WERI-Rb-1 (cell line): Measurements from ENCODE around the gene DHH.

ENCODE experiments used
- DNase-seq: peaks from one replicate; pipeline ENCODE4 v3.0.0-alpha.2; 2020
- H3K27ac ChIP-seq: fragments of 250-450 bp; sonication (Bioruptor Pico); 2 replicates; pipeline ENCODE4 v1.5.1; 2020; ENCODE audit warnings: mild to moderate bottlenecking, moderate library complexity
- H3K27me3 ChIP-seq: fragments of 250-450 bp; sonication (Bioruptor Pico); 2 replicates; pipeline ENCODE4 v1.5.1; 2021; ENCODE audit warnings: mild to moderate bottlenecking, low read depth, moderate library complexity; ENCODE audit not compliant: insufficient read depth, severe bottlenecking
- H3K36me3 ChIP-seq: fragments of 250-450 bp; sonication (Bioruptor Pico); 2 replicates; pipeline ENCODE4 v1.5.1; 2020; ENCODE audit warnings: mild to moderate bottlenecking, moderate library complexity
- H3K4me3 ChIP-seq: 2 replicates; pipeline ENCODE4 v1.5.1; 2011; ENCODE audit warnings: low read depth, mild to moderate bottlenecking, control low read depth, low read length
- H3K9me3 ChIP-seq: fragments of 250-450 bp; sonication (Bioruptor Pico); 2 replicates; pipeline ENCODE4 v1.5.1; 2021; ENCODE audit warnings: mild to moderate bottlenecking, moderate library complexity; ENCODE audit not compliant: severe bottlenecking
- CTCF ChIP-seq: IDR thresholded peaks from 2 replicates; pipeline ENCODE4 v1.5.1; 2011; ENCODE audit warnings: low read depth, mild to moderate bottlenecking, control low read depth, inconsistent platforms, low read length

Gene DHH

GRCh38 chr12:49037111-49037946 lies 57.3 kb downstream of the DHH start:
- H3K36me3 ChIP-seq = peaks cover 97% of the 10 kb centered on the region
- H3K27me3 ChIP-seq = no peaks in the 10 kb centered on the region
- no peak for DNase-seq
- no peak overlapping the region for H3K4me3 ChIP-seq
- no peaks in the 10 kb centered on the region for H3K9me3 ChIP-seq
- no peak overlapping the region for H3K27ac ChIP-seq
- TF ChIP-seq CTCF = no peak
